Activated CD8-positive, alpha-beta memory T cell treated with anti-CD3 and anti-CD28 coated beads, Interleukin-2, amount 10 ng/mL, durations not matched to agents 7 days and 5 days (primary cell): Measurements from ENCODE around the gene GPC1. TPM values are rescaled to one million over a fixed set of nuclear protein-coding genes. Genes with fewer than 3 reads are reported as not detected.

ENCODE experiments used
- ATAC-seq: fragments of 150-1000 bp; cut with Tn5 transposase; one replicate; pipeline ENCODE4 v1.10.0; 2021; ENCODE audit warnings: moderate library complexity
- CTCF ChIA-PET: fragments of 350-600 bp; sonication (Branson Sonifier 250); formaldehyde crosslinking; loops from one replicate; lab custom pipeline; 2021; ENCODE audit warnings: antibody characterized with exemption; lab: Charles Lee
- DNase-seq: peaks from one replicate; pipeline ENCODE4 v3.0.0-alpha.2; 2020
- H3K27ac Mint-ChIP-seq: one replicate; pipeline ENCODE4 v1.8.0; 2021; ENCODE audit warnings: mild to moderate bottlenecking, mixed read lengths
- H3K27me3 Mint-ChIP-seq: one replicate; pipeline ENCODE4 v1.8.0; 2021; ENCODE audit warnings: mixed read lengths
- H3K36me3 Mint-ChIP-seq: one replicate; pipeline ENCODE4 v1.8.0; 2021; ENCODE audit warnings: mild to moderate bottlenecking, mixed read lengths
- H3K4me1 Mint-ChIP-seq: one replicate; pipeline ENCODE4 v1.8.0; 2021; ENCODE audit warnings: mixed read lengths
- H3K4me3 Mint-ChIP-seq: one replicate; pipeline ENCODE4 v1.8.0; 2021; ENCODE audit warnings: mild to moderate bottlenecking, moderate library complexity, mixed read lengths
- H3K9me3 Mint-ChIP-seq: one replicate; pipeline ENCODE4 v1.8.0; 2022; ENCODE audit warnings: low read depth, mixed read lengths
- total RNA-seq, 2 experiments: library from RNA; stranded (reverse); gene quantifications; one replicate each; pipeline ENCODE4 v1.2.3, GENCODE V29; 2021

GPC1 gene
- total RNA-seq, 2 experiments from 2014 or later = 3.2 to 4.5 TPM

DNA sequence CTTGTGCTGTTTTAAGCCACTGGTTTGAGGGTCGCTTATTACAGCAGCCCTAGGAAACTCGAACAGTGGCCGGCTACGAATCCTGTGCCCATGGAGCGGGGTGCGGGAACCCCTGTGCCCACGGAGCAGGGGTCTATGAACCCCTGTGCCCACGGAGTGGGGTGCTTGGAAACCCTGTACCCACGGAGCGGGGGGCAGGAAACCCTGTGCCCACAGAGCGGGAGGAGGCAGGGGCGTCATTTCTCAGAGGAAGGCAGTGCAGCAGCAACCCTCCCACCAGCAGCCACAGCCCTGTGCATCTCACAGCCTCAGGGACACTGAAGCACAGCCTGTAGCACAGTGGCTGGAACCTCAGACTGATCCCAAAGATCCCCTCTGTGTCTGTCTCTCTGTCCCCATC, 34.2 kb upstream of the GPC1 start:
- H3K27ac Mint-ChIP-seq = no peak overlapping the region

DNA sequence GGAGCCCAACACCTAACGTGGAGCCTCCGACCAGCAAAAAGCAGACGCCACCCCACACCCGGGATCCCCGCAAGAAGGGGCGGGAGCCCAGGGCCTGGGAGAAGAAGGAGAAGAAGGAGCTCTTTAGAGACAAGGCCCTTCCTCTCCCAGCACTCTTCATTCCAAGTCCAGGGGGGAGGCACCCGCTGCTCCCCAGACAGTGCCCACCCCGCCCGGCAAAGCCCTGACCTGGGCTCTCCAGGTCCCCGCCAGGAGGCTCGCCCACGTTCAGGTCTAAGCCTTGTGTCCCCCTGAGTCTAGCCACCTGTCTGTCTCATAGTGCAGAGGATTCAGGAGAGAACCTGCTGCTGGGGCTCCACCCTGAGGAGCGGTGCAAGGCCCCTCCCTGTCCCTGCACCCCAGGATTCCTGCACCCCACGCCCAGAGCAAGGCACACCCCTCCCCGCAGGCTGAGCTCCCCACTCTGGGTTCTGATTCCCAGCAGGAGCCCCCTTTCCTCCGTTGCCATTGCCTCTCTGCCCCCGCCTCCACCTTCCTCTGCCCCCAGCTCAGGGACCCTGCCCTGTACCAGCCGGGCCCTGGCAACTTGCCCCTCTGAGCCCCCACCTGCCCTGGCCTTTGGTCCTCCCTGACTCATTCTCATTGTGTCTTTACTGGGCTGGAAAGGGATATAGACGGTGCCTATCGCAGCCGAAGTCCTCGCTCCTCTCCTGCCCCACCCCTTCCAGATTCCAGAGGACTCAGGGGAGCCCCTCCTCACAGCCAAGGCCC, 33.5 kb upstream of the GPC1 start:
- Mint-ChIP-seq H3K27ac (no peak overlapping the region), H3K9me3 (no peaks in the 10 kb centered on the region), H3K27me3 (peaks cover 4% of the 10 kb centered on the region), H3K36me3 (no peaks in the 10 kb centered on the region), H3K4me1 (peaks cover 8% of the 10 kb centered on the region), H3K4me3 (no peak overlapping the region)
- ATAC-seq = no peak
- no peak for DNase-seq
- CTCF ChIA-PET = no interaction called here

More for the DNA sequence above, 34.2 kb upstream of the GPC1 start:
- no peaks in the 10 kb centered on the region for H3K9me3 Mint-ChIP-seq
- ATAC-seq (no peak), DNase-seq (no peak)
- CTCF ChIA-PET = no interaction called here
- H3K36me3 Mint-ChIP-seq = no peaks in the 10 kb centered on the region
- H3K27me3 Mint-ChIP-seq = peaks cover 4% of the 10 kb centered on the region
- H3K4me1 Mint-ChIP-seq = peaks cover 8% of the 10 kb centered on the region
- H3K4me3 Mint-ChIP-seq = no peak overlapping the region

DNA sequence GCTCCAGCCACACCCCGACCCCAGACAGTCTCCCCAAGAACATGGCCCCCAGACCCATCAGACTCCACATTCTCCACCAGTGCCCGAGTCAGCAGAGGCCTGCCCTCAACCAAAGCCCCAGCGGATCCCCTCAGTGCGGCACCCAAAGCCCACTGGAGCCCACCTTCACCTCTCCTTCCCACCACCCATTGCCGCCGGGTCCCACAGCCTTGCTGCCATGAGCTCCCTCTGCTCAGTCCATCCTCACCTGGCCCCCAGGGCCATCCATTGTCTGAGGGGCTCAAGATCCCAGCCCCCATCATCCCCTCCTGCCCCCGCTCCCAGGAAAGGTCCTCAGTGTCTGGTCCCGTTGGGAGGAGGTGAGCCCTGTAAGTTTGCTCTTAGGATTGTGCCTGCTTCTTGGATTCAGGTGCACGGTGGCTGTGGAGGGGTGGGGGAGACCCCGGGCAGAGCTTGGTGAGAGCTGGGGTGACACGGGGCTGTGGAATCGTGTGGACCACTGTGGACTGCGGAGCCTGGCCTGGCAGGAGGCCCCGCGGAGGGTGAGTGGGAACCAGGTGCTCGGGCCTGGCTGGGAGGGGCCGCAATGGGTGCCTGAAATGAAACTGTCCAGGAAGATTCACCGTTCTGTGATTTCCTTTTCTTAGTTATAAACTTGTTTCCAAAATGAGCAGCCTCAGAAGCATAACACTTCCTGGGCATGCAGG, 32.7 kb upstream of the GPC1 start:
- CTCF ChIA-PET = no interaction called here
- Mint-ChIP-seq H3K27me3 (peaks cover 6% of the 10 kb centered on the region), H3K36me3 (no peaks in the 10 kb centered on the region), H3K9me3 (no peaks in the 10 kb centered on the region), H3K27ac (no peak overlapping the region), H3K4me1 (peaks cover 8% of the 10 kb centered on the region), H3K4me3 (no peak overlapping the region)
- no peak for ATAC-seq
- DNase-seq = no peak

DNA sequence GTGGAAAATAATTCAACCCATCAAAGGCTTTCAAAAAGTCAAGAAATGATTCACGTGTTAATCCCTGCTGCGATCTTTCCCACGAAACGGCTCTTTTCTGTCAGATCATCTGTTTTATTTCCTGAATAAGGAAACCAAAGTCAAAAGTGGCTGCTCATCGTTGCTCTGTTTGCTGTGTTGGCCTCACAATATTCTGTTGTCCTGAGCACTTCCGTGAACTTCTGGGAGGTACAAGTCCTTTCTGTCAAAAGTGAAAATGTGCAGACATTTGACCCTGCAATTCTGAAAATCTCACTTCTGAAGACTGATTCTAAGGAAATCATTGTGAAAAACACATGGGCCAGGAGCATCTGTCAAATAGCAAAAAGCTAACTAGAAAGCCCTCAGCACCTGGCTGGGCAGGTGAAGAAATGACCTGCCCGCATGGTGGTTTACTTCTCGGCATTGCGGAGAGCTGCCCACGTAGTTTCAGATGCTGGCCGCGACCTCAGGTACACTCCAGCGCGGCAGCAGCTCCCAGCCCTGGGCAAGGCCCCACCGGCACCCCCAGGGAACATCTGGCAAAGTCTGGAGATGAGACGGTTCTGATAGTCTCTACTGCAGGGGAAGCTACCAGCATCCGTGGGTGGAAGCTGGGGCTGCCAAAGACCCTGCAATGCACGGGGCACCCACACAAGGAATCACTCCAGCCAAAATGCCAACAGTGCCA, 31.9 kb upstream of the GPC1 start:
- DNase-seq = no peak
- no peak for ATAC-seq
- peaks cover 8% of the 10 kb centered on the region for H3K4me1 Mint-ChIP-seq
- no peak overlapping the region for H3K4me3 Mint-ChIP-seq
- peaks cover 10% of the 10 kb centered on the region for H3K27me3 Mint-ChIP-seq
- CTCF ChIA-PET = no interaction called here
- H3K36me3 Mint-ChIP-seq = no peaks in the 10 kb centered on the region
- no peak overlapping the region for H3K27ac Mint-ChIP-seq
- H3K9me3 Mint-ChIP-seq = no peaks in the 10 kb centered on the region

DNA sequence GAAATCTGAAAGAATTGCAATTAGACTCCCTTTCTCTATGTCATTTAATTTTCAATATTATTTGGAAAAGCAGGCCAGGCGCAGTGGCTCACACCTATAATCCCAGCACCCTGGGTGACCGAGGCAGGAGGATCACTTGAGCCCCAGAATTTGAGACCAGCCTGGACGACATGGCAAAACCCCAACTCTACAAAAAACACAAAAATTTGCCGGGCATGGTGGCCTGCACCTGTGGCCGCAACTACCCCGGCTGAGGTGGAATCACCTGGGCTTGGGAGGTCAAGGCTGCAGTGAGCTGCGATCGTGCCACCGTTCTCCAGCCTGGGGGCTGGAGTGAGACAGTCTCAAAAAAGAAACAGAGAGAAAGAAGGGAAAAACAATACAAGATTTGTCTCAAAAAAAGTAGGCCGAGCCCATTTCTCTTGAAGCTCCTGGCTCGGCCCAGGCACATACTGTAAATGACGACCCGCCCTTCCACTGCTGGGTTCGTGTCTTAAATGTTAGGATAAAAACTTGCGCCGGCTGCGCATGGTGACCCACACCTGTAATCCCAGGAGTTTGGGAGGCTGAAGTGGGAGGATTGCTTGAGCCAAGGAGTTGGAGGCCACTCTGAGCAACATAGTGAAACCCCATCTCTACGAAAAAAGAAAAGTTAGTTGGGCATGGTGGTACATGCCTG, 31.1 kb upstream of the GPC1 start:
- no peak for DNase-seq
- H3K27ac Mint-ChIP-seq = no peak overlapping the region
- ATAC-seq = no peak
- H3K4me3 Mint-ChIP-seq = no peak overlapping the region
- H3K36me3 Mint-ChIP-seq = no peaks in the 10 kb centered on the region
- CTCF ChIA-PET = no interaction called here
- H3K4me1 Mint-ChIP-seq = peaks cover 8% of the 10 kb centered on the region
- peaks cover 13% of the 10 kb centered on the region for H3K27me3 Mint-ChIP-seq
- no peaks in the 10 kb centered on the region for H3K9me3 Mint-ChIP-seq

DNA sequence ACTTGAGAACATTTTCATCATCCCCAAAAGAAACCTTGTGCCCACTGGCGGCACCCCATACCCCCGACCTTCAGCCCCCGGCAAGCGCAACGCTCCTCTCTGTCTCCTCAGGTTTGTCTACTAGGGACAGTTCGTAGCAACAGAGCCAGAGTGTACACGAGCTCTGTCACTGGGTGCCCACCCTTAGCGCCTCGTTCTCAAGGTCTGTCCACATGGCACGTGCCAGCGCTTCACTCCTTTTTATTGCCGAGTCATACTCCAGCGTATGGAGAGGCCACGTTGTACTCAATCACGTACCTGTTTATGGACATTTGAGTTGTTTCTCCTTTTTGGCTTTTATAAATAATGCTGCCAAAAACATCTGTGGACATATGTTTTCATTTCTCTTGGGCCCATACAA, 30.3 kb upstream of the GPC1 start:
- Mint-ChIP-seq H3K4me3 (no peak overlapping the region), H3K9me3 (no peaks in the 10 kb centered on the region), H3K27me3 (peaks cover 13% of the 10 kb centered on the region), H3K27ac (no peak overlapping the region), H3K36me3 (no peaks in the 10 kb centered on the region), H3K4me1 (peaks cover 8% of the 10 kb centered on the region)
- ATAC-seq (no peak), DNase-seq (no peak)
- CTCF ChIA-PET = no interaction called here

DNA sequence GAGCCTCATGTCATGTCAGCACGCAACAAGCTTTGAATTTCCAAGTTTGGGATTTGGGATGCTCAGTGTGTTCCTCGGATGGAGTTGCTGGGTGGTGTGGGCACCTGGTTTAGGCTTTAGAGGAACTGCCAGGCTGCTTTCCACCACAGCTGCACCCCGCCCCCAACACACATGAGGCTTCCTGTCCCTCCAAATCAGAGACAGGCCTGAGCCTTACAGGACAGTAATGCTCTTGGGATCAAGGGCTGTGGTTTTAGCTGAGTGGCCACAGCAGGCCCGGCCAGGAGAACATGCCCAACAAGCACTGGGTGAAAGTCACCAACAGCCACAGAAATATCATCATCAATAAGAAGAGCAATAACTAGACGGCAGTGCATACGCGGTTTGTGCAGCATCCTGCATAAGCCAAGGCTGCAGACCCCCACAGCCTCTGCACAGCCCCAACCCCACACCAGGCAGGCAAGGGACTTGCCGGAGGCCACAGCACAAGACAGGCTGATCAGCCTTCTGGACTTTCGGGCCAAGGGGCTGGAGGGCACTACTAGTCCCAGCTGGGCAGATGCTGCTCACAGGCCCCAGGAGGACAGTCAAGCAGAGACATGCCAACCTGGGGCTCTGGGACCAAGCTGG, 29.7 kb upstream of the GPC1 start:
- Mint-ChIP-seq H3K27me3 (peaks cover 13% of the 10 kb centered on the region), H3K4me1 (peaks cover 8% of the 10 kb centered on the region), H3K36me3 (no peaks in the 10 kb centered on the region), H3K4me3 (no peak overlapping the region), H3K9me3 (no peaks in the 10 kb centered on the region), H3K27ac (no peak overlapping the region)
- CTCF ChIA-PET = no interaction called here
- ATAC-seq (no peak), DNase-seq (no peak)

DNA sequence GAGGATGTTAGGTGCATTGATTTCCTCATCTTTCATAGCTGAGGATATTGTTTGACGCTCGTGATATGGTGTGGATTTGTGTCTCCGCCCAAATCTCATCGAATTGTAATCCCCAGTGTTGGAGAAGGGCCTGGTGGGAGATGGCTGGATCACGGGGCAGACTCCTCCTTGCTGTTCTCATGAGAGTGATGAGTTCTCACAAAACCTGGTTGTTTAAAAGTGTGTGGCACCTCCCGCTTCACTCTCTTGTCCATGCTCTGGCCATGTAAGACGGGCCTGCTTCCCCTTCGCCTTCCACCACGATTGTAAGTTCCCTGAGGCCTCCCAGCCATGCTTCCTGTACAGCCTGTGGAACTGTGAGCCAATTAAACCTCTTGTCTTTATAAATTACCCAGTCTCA, 28.4 kb upstream of the GPC1 start:
- ATAC-seq = no peak

DNA sequence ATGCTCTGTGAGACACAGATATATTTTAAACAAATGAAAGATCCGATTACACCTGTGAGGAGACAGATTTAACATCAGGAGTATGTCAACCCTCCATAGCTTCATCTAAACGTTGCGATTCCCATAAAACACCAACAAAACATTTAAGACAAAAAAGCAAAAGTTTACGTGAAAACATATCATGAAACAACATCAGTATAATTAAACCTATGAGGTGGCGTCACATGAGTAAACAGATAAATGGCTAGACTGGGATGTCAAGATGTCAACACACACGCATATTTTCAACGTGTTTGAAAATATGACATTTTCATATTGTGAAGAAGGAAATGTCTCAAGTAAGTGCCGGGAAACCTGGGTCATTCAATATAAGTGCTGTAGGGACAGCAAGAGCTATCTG, 25.5 kb upstream of the GPC1 start:
- ATAC-seq (no peak), DNase-seq (no peak)
- no peaks in the 10 kb centered on the region for H3K4me1 Mint-ChIP-seq
- no peak overlapping the region for H3K27ac Mint-ChIP-seq
- H3K4me3 Mint-ChIP-seq = no peak overlapping the region
- H3K9me3 Mint-ChIP-seq = no peaks in the 10 kb centered on the region
- H3K36me3 Mint-ChIP-seq = no peaks in the 10 kb centered on the region
- CTCF ChIA-PET = no interaction called here
- H3K27me3 Mint-ChIP-seq = peaks cover 9% of the 10 kb centered on the region

More for the DNA sequence above, 28.4 kb upstream of the GPC1 start:
- Mint-ChIP-seq H3K9me3 (no peaks in the 10 kb centered on the region), H3K4me1 (peaks cover 8% of the 10 kb centered on the region), H3K27ac (no peak overlapping the region), H3K4me3 (no peak overlapping the region), H3K36me3 (no peaks in the 10 kb centered on the region), H3K27me3 (peaks cover 13% of the 10 kb centered on the region)
- CTCF ChIA-PET = no interaction called here
- DNase-seq = no peak

DNA sequence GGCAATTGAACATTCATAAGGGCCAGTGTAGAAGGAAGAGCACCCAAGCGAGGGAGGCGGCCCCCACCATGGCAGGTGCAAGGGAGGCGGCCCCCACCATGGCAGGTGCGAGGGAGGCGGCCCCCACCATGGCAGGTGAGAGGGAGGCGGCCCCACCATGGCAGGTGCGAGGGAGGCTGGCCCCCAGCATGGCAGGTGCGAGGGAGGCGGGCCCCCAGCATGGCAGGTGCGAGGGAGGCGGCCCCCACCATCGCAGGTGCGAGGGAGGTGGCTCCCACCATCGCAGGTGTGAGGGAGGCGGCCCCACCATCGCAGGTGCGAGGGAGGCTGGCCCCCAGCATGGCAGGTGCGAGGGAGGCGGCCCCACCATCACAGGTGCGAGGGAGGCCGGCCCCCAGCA, 24.7 kb upstream of the GPC1 start:
- Mint-ChIP-seq H3K4me3 (no peak overlapping the region), H3K27ac (no peak overlapping the region), H3K36me3 (no peaks in the 10 kb centered on the region), H3K4me1 (no peaks in the 10 kb centered on the region), H3K27me3 (peaks cover 9% of the 10 kb centered on the region), H3K9me3 (no peaks in the 10 kb centered on the region)
- DNase-seq (no peak), ATAC-seq (no peak)
- CTCF ChIA-PET = no interaction called here

DNA sequence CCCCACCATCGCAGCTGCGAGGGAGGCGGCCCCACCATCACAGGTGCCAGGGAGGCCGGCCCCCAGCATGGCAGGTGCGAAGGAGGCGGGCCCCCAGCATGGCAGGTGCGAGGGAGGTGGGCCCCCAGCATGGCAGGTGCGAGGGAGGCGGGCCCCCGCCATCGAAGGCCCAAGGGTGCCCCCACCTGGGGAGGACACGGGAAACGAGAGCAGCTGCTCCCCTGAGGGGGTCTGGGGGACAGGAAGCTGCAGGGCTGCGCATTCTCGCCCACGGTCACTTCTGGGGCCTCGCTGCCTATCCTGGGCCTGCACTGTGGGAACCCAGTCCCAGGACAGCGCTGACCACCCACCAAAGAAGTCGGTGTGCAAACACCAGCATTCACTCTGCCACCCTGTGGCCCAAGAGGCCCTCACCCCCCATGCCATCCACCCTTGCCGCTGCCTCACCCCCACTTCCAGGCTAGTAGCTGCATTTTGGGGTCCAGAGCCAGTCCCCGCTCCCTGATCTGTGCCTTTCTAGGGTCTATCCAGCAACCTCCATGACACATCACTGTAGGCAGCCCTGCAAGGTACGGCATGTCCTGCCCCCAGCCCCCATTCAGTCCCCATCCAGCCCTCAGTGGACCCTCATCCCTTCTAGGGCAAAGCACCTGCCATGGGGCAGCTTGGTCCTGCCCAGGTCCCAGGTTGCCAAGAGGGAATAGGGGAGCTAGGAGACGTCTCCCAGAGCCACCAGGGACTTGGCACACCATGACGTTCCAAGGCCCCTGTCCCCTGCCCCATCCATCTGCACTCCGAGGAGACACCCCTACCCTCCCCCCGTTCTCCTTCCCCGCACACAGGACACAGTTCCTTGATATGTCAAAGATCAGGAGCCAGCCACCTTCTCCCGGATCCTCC, 24.0 kb upstream of the GPC1 start:
- no peak overlapping the region for H3K4me3 Mint-ChIP-seq

DNA sequence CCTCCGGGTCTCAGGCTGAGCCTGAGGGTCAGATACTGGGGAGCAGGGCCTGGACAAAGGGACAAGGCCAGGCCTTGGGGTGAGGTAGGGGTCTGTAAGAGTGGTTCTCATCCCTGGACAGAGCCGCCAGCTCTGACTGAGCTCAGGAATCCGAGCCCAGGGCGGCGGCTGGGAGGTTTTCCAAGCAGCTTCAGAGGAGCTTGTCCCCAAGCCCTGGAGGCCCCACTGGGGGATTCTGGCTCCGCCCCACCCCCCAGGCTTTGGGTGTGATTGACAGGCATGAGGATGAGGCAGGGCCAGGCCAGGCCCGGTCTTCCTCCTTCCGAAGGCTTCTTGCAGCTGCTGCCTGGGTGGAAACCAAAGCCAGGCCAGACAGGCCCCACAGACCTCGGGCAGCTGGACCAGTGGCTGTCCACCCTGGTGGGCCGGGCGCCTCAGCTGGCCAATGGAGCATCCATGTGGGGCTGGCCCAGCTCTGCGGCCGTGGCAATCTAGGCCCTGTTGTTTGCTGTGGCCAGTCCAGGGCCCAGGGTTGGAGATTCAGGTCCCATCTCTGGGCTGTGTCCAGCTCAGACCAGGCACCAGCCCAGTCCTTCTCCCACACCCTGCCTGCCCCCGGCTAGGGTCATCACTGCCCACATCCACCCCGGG, 23.1 kb upstream of the GPC1 start:
- H3K27ac Mint-ChIP-seq = no peak overlapping the region
- no peaks in the 10 kb centered on the region for H3K36me3 Mint-ChIP-seq
- H3K4me1 Mint-ChIP-seq = no peaks in the 10 kb centered on the region
- no peak overlapping the region for H3K4me3 Mint-ChIP-seq
- no peak for DNase-seq
- CTCF ChIA-PET = no interaction called here
- peaks cover 11% of the 10 kb centered on the region for H3K27me3 Mint-ChIP-seq
- ATAC-seq = no peak
- H3K9me3 Mint-ChIP-seq = no peaks in the 10 kb centered on the region

More for the DNA sequence above, 24.0 kb upstream of the GPC1 start:
- H3K27ac Mint-ChIP-seq = no peak overlapping the region
- H3K4me1 Mint-ChIP-seq = no peaks in the 10 kb centered on the region
- no peaks in the 10 kb centered on the region for H3K9me3 Mint-ChIP-seq
- no peak for ATAC-seq
- CTCF ChIA-PET = no interaction called here
- peaks cover 9% of the 10 kb centered on the region for H3K27me3 Mint-ChIP-seq
- DNase-seq = no peak
- no peaks in the 10 kb centered on the region for H3K36me3 Mint-ChIP-seq
